SK-N-SH (cell line): ENCODE results near the gene KAT8. TPM values are rescaled to one million over a fixed set of nuclear protein-coding genes. Genes with fewer than 3 reads are reported as not detected.

Experiments used
- CTCF ChIA-PET: fragments of 300-600, 350-600 bp; formaldehyde crosslinking; extraction: SDS; loops from one replicate; lab custom pipeline; 2021; lab: Yijun Ruan, JAX
- POLR2A ChIA-PET: fragments of 350-600 bp; sonication (Branson Sonifier 250); formaldehyde crosslinking; extraction: SDS; loops from one replicate; lab custom pipeline; 2020; ENCODE audit warnings: antibody characterized with exemption, inconsistent platforms; lab: Yijun Ruan, JAX
- DNase-seq: peaks from one replicate; pipeline ENCODE4 v3.0.0; 2012
- H2AFZ ChIP-seq: fragments of 200-600 bp; sonication (generic); 2 replicates; pipeline ENCODE4 v1.8.1; 2016; ENCODE audit warnings: antibody characterized with exemption, mild to moderate bottlenecking, low read depth
- H3F3A ChIP-seq: fragments of 200-600 bp; sonication (generic); replicated peaks from 2 replicates; pipeline ENCODE3; 2016; ENCODE audit warnings: antibody characterized with exemption, mild to moderate bottlenecking; ENCODE audit not compliant: insufficient read depth
- H3K27ac ChIP-seq, 2 experiments: fragments of 200-500 bp in 1 of 2; fragments of 200-600 bp in 1 of 2; sonication (Bioruptor generic) in 1 of 2; sonication (generic), shearing (Covaris generic) in 1 of 2; 2 replicates each; pipeline versions ENCODE4 v1.5.1 to v1.6.1; 2014 to 2016; ENCODE audit warnings: low read depth in 2 of 2, inconsistent platforms in 1 of 2, low read length in 1 of 2, mild to moderate bottlenecking in 1 of 2, mixed read lengths in 1 of 2
- H3K27me3 ChIP-seq: fragments of 200-600 bp; sonication (generic), shearing (Covaris generic); 2 replicates; pipeline ENCODE4 v1.6.1; 2016; ENCODE audit warnings: mixed run types; ENCODE audit not compliant: insufficient read depth
- H3K36me3 ChIP-seq, 2 experiments: fragments of 200-500 bp in 1 of 2; fragments of 200-600 bp in 1 of 2; sonication (Bioruptor generic) in 1 of 2; sonication (generic) in 1 of 2; replicated peaks in 1 of 2; 2 replicates each; pipeline versions ENCODE3 to v1.5.1; 2014 to 2016; ENCODE audit warnings: low read length in 1 of 2, mild to moderate bottlenecking in 1 of 2; ENCODE audit not compliant: insufficient read depth in 2 of 2, control insufficient read depth in 1 of 2
- H3K4me1 ChIP-seq, 2 experiments: fragments of 200-500 bp in 1 of 2; fragments of 200-600 bp in 1 of 2; sonication (Bioruptor generic) in 1 of 2; sonication (generic), shearing (Covaris generic) in 1 of 2; 2 replicates each; pipeline versions ENCODE4 v1.5.1 to v1.6.1; 2014 to 2016; ENCODE audit warnings: low read depth in 1 of 2, low read length in 1 of 2, mixed run types in 1 of 2; ENCODE audit not compliant: insufficient read depth in 2 of 2, control insufficient read depth in 1 of 2
- H3K4me2 ChIP-seq: fragments of 200-600 bp; sonication (generic), shearing (Covaris generic); 2 replicates; pipeline ENCODE4 v1.6.1; 2017; ENCODE audit warnings: mixed run types
- H3K4me3 ChIP-seq, 2 experiments: fragments of 200-500 bp in 1 of 2; fragments of 200-600 bp in 1 of 2; sonication (Bioruptor generic) in 1 of 2; sonication (generic), shearing (Covaris generic) in 1 of 2; 2 replicates each; pipeline versions ENCODE4 v1.5.1 to v1.8.1; 2014 to 2016; ENCODE audit warnings: low read depth in 2 of 2, inconsistent platforms in 1 of 2, low read length in 1 of 2, mild to moderate bottlenecking in 1 of 2, mixed read lengths in 1 of 2, moderate library complexity in 1 of 2
- H3K79me2 ChIP-seq: fragments of 200-600 bp; sonication (generic); 2 replicates; pipeline ENCODE4 v1.8.1; 2017; ENCODE audit warnings: mild to moderate bottlenecking; ENCODE audit not compliant: insufficient read depth
- H3K9ac ChIP-seq: fragments of 200-600 bp; sonication (generic); 2 replicates; pipeline ENCODE4 v1.6.1; 2017; ENCODE audit warnings: mixed run types
- H3K9me2 ChIP-seq: fragments of 200-600 bp; sonication (generic); 2 replicates; pipeline ENCODE4 v1.6.1; 2017; ENCODE audit warnings: mixed run types
- H3K9me3 ChIP-seq: fragments of 200-600 bp; sonication (generic); 2 replicates; pipeline ENCODE4 v1.6.1; 2017; ENCODE audit warnings: mixed run types, mild to moderate bottlenecking, moderate library complexity
- H4K20me1 ChIP-seq: fragments of 200-600 bp; sonication (generic); 2 replicates; pipeline ENCODE4 v1.6.1; 2017; ENCODE audit warnings: mild to moderate bottlenecking, mixed run types; ENCODE audit not compliant: insufficient read depth
- CHD2 ChIP-seq: fragments of 150-350 bp; IDR thresholded peaks from 2 replicates; pipeline ENCODE4 v1.6.1; 2018; ENCODE audit warnings: low read length; ENCODE audit not compliant: partially characterized antibody
- ELF1 ChIP-seq: IDR thresholded peaks from 2 replicates; pipeline ENCODE4 v1.4.0; 2012
- FOXM1 ChIP-seq: IDR thresholded peaks from 2 replicates; pipeline ENCODE4 v1.4.0; 2012; ENCODE audit warnings: low read depth, mild to moderate bottlenecking
- GABPA ChIP-seq: IDR thresholded peaks from 2 replicates; pipeline ENCODE4 v1.4.0; 2012; ENCODE audit warnings: low read depth, mild to moderate bottlenecking
- MXI1 ChIP-seq: IDR thresholded peaks from 2 replicates; pipeline ENCODE4 v1.6.1; 2012; ENCODE audit warnings: mild to moderate bottlenecking, low read depth, low read length, improper control_type of control experiment
- NFIC ChIP-seq: IDR thresholded peaks from 2 replicates; pipeline ENCODE4 v1.4.0; 2012; ENCODE audit warnings: borderline replicate concordance
- SIN3A ChIP-seq: IDR thresholded peaks from 2 replicates; pipeline ENCODE4 v1.6.1; 2012; ENCODE audit warnings: low read depth, mild to moderate bottlenecking, low read length, moderate library complexity, borderline replicate concordance
- TAF1 ChIP-seq: IDR thresholded peaks from 2 replicates; pipeline ENCODE4 v1.6.1; 2012; ENCODE audit warnings: low read depth, mild to moderate bottlenecking, low read length, moderate library complexity, borderline replicate concordance
- TCF12 ChIP-seq: IDR thresholded peaks from 2 replicates; pipeline ENCODE4 v1.4.0; 2012
- YY1 ChIP-seq: IDR thresholded peaks from 2 replicates; pipeline ENCODE4 v1.4.0; 2012; ENCODE audit warnings: low read depth, mild to moderate bottlenecking
- WGBS: methylation state at CpG from one replicate; pipeline ENCODE4 v1.1.6; 2017; ENCODE audit warnings: low lambda C conversion rate; 5-methylcytosine and 5-hydroxymethylcytosine counted together
- polyA plus RNA-seq, 3 experiments: library from polyadenylated mRNA; depleted of rRNA; stranded (reverse); fragments of >200 nt; gene quantifications; 2 replicates each; pipeline ENCODE4 v1.2.3, GENCODE V29; 2012
- TF ChIP-seq, protein P1 (sequence below): IDR thresholded peaks from 2 replicates; pipeline ENCODE4 v1.4.0; 2012; ENCODE audit warnings: low read depth, borderline replicate concordance
- TF ChIP-seq, protein P2 (sequence below): IDR thresholded peaks from 2 replicates; pipeline ENCODE4 v1.6.1; 2012; ENCODE audit warnings: mild to moderate bottlenecking, low read depth, low read length, moderate library complexity

The KAT8 gene
- polyA plus RNA-seq, 1 of the 3 experiments (the other 2 are of a cell fraction) = 52.0 TPM

DNA sequence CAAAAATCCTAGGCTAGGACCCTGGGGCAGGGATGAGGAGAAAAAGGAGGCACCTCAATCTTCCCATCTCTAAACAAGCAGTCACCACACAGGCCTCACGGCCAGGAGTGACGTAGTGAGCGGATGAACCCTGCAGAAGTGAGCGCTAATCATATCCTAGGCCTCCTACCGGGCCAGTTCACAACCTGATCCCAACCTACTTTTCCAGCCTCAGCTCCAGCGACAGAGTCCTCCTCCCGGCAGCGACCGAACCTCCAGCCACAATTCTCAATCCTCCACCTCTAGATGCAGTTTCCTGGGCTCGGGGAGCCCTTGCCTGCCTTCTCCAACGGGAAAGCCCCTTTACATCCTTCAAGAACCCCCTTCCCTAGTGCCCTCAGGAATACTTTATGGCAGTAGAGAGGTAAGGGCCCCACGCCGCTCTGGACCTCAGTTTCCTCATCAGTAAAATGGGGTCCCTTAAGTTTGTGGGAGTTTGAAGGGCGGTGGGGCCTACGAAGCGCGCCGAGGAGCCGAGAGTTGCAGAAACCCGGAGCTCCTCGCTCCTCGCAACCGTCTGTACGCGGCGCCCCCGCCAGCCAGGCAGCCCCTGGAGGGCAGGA, 44.8 kb upstream of the KAT8 start (continued):
- TF ChIP-seq, protein P1, sequence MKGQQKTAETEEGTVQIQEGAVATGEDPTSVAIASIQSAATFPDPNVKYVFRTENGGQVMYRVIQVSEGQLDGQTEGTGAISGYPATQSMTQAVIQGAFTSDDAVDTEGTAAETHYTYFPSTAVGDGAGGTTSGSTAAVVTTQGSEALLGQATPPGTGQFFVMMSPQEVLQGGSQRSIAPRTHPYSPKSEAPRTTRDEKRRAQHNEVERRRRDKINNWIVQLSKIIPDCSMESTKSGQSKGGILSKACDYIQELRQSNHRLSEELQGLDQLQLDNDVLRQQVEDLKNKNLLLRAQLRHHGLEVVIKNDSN = no peak

GRCh38 chr16:31073142-31073969, 44.1 kb upstream of the KAT8 start:
- peak overlapping the region; percentile 95 for H3K9ac ChIP-seq
- peak overlapping the region; percentile 90 to 95 for H3K4me3 ChIP-seq
- H3K27ac ChIP-seq = peak overlapping the region; percentile 93 to 95
- H3K36me3 ChIP-seq = peaks cover 11 to 25% of the 10 kb centered on the region in 2 experiments
- 0 out of 2 replicates have a peak, but pooled peaks cover 3% of the 10 kb centered on the region for H4K20me1 ChIP-seq
- H3K4me1 ChIP-seq = peaks cover 5 to 14% of the 10 kb centered on the region in 2 experiments; a peak in 3 of 4 replicates
- H3K79me2 ChIP-seq = peaks cover 89% of the 10 kb centered on the region
- H3K4me2 ChIP-seq = peak overlapping the region; percentile 93
- peaks cover 7% of the 10 kb centered on the region for H3F3A ChIP-seq
- DNase-seq = peak; percentile 94
- TF ChIP-seq MXI1 (peak; percentile 62; the same call in 1 of the 2 replicates), SIN3A (0 out of 2 replicates have a peak, but pooled peaks have one; percentile 39), NFIC (peak; percentile 28; the same call in 1 of the 2 replicates), ELF1 (peak; percentile 75), TCF12 (no peak), TAF1 (peak; percentile 85), YY1 (peak; percentile 71), CHD2 (peak; percentile 47), GABPA (peak; percentile 58), FOXM1 (no peak)
- TF ChIP-seq, protein P2, sequence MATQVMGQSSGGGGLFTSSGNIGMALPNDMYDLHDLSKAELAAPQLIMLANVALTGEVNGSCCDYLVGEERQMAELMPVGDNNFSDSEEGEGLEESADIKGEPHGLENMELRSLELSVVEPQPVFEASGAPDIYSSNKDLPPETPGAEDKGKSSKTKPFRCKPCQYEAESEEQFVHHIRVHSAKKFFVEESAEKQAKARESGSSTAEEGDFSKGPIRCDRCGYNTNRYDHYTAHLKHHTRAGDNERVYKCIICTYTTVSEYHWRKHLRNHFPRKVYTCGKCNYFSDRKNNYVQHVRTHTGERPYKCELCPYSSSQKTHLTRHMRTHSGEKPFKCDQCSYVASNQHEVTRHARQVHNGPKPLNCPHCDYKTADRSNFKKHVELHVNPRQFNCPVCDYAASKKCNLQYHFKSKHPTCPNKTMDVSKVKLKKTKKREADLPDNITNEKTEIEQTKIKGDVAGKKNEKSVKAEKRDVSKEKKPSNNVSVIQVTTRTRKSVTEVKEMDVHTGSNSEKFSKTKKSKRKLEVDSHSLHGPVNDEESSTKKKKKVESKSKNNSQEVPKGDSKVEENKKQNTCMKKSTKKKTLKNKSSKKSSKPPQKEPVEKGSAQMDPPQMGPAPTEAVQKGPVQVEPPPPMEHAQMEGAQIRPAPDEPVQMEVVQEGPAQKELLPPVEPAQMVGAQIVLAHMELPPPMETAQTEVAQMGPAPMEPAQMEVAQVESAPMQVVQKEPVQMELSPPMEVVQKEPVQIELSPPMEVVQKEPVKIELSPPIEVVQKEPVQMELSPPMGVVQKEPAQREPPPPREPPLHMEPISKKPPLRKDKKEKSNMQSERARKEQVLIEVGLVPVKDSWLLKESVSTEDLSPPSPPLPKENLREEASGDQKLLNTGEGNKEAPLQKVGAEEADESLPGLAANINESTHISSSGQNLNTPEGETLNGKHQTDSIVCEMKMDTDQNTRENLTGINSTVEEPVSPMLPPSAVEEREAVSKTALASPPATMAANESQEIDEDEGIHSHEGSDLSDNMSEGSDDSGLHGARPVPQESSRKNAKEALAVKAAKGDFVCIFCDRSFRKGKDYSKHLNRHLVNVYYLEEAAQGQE = 0 out of 2 replicates have a peak, but pooled peaks have one; percentile 12
- no peaks in the 10 kb centered on the region for H3K9me2 ChIP-seq
- POLR2A ChIA-PET = interaction anchor here (0.6 to 2.7 kb wide), 18 partner anchors 11 to 387 kb away, joined by 3 to 22 read pairs (median 4); partner anchors contain the start of genes FUS, HSD3B7, KAT8 and PRSS53
- no peaks in the 10 kb centered on the region for H3K27me3 ChIP-seq
- CTCF ChIA-PET = interaction anchor here (1.0 to 4.3 kb wide), 6 partner anchors 16 to 119 kb away, joined by 3 to 19 read pairs (median 6); partner anchors contain the start of genes HSD3B7 and PRSS53
- H3K9me3 ChIP-seq = no peaks in the 10 kb centered on the region
- peak overlapping the region; percentile 83 for H2AFZ ChIP-seq
- WGBS = 0% methylated on average over 22 of the region's 83 CpGs
